GM12878 (cell line): Measurements from ENCODE around the gene PNPLA3. TPM values are rescaled to one million over a fixed set of nuclear protein-coding genes. Genes with fewer than 3 reads are reported as not detected.

Source experiments
- ATAC-seq: fragments of 200-7000 bp; cut with Tn5 transposase; 3 replicates; pipeline ENCODE4 v1.9.1; 2020; ENCODE audit warnings: mild to moderate bottlenecking, moderate library complexity
- BruUV-seq: library from RNA; stranded (reverse); fragments of 400-500 nt; replicated peaks from 2 replicates; lab custom pipeline; 2021; lab: Mats Ljungman, UMichigan
- CTCF ChIA-PET: fragments of 300-600 bp; sonication (Branson Sonifier 250); formaldehyde crosslinking; extraction: SDS; loops from one replicate; lab custom pipeline; 2021; ENCODE audit warnings: inconsistent platforms; lab: Yijun Ruan, JAX
- POLR2A ChIA-PET: fragments of 350-600 bp; formaldehyde crosslinking; extraction: SDS; loops from one replicate; lab custom pipeline; 2021; ENCODE audit warnings: inconsistent platforms; lab: Charles Lee
- RAD21 ChIA-PET: fragments of 300-600 bp; sonication (Branson Sonifier 250); formaldehyde crosslinking; loops from one replicate; lab custom pipeline; 2023; ENCODE audit warnings: antibody characterized with exemption; ENCODE audit not compliant: unreplicated experiment; lab: Charles Lee
- SMC1A ChIA-PET: fragments of 300-600 bp; sonication (Branson Sonifier 250); formaldehyde crosslinking; loops from one replicate; lab custom pipeline; 2023; ENCODE audit not compliant: unreplicated experiment, uncharacterized antibody; lab: Charles Lee
- DNase-seq: peaks from one replicate; pipeline ENCODE4 v3.0.0-alpha.2; 2011; ENCODE audit warnings: low read depth, low spot score
- FAIRE-seq: peaks from 3 replicates; lab custom pipeline; 2011; peaks lifted over from hg19 to GRCh38; lab: Jason Lieb, UNC
- H2AFZ ChIP-seq: 2 replicates; pipeline ENCODE4 v1.6.0; 2011; ENCODE audit warnings: low read depth, low read length, control low read depth; ENCODE audit not compliant: control insufficient read depth
- H3K27ac ChIP-seq: 2 replicates; pipeline ENCODE4 v1.5.1; 2011; ENCODE audit warnings: control low read depth; ENCODE audit not compliant: control insufficient read depth, insufficient read depth
- H3K27me3 ChIP-seq, 2 experiments: replicated peaks in 1 of 2; 2 replicates each; pipeline versions ENCODE4 v1.6.0 to v1.6.1; 2011; ENCODE audit warnings: low read length in 1 of 2; ENCODE audit not compliant: control insufficient read depth in 2 of 2, insufficient read depth in 2 of 2
- H3K36me3 ChIP-seq, 2 experiments: 2 replicates each; pipeline ENCODE4 v1.5.1; 2011; ENCODE audit warnings: low read length in 1 of 2; ENCODE audit not compliant: control insufficient read depth in 2 of 2, insufficient read depth in 2 of 2
- H3K4me1 ChIP-seq: 2 replicates; pipeline ENCODE4 v1.6.1; 2011; ENCODE audit warnings: mild to moderate bottlenecking, low read length, moderate library complexity, mixed read lengths; ENCODE audit not compliant: control insufficient read depth, insufficient read depth
- H3K4me2 ChIP-seq: 2 replicates; pipeline ENCODE4 v1.6.0; 2011; ENCODE audit warnings: control low read depth; ENCODE audit not compliant: control insufficient read depth, insufficient read depth
- H3K4me3 ChIP-seq: fragments of 200-600 bp; sonication (generic); 2 replicates; pipeline ENCODE4 v1.5.1; 2016
- H3K79me2 ChIP-seq: 2 replicates; pipeline ENCODE4 v1.6.0; 2011; ENCODE audit warnings: low read length; ENCODE audit not compliant: control insufficient read depth, insufficient read depth
- H3K9ac ChIP-seq: 2 replicates; pipeline ENCODE4 v1.8.0; 2011; ENCODE audit warnings: low read length, control low read depth, mixed read lengths; ENCODE audit not compliant: control insufficient read depth, insufficient read depth
- H3K9me3 ChIP-seq: replicated peaks from 3 replicates; pipeline ENCODE4 v1.5.1; 2011; ENCODE audit warnings: mild to moderate bottlenecking, low read length; ENCODE audit not compliant: control insufficient read depth, insufficient read depth
- H4K20me1 ChIP-seq: 2 replicates; pipeline ENCODE4 v1.6.0; 2011; ENCODE audit not compliant: control insufficient read depth, insufficient read depth
- ASH2L ChIP-seq: fragments of 300-600, 200-600 bp; sonication (generic); IDR thresholded peaks from 2 replicates; pipeline ENCODE4 v1.6.1; 2017; ENCODE audit warnings: low read depth, mild to moderate bottlenecking, borderline replicate concordance
- CHD1 ChIP-seq: IDR thresholded peaks from 2 replicates; pipeline ENCODE4 v1.6.1; 2012; ENCODE audit warnings: low read depth, low read length, improper control_type of control experiment
- CREB1 ChIP-seq: IDR thresholded peaks from 2 replicates; pipeline ENCODE4 v1.6.1; 2012; ENCODE audit warnings: low read depth, mild to moderate bottlenecking, inconsistent platforms
- FOS ChIP-seq: IDR thresholded peaks from 3 replicates; pipeline ENCODE4 v1.6.1; 2011; ENCODE audit warnings: borderline replicate concordance; ENCODE audit not compliant: insufficient read length; ENCODE audit errors: extremely low read depth
- NR2C1 ChIP-seq: fragments of 450-650 bp; IDR thresholded peaks from 2 replicates; pipeline ENCODE4 v1.6.1; 2017; ENCODE audit warnings: antibody characterized with exemption, mild to moderate bottlenecking, moderate library complexity
- RAD21 ChIP-seq: IDR thresholded peaks from 2 replicates; pipeline ENCODE4 v1.6.1; 2011; ENCODE audit warnings: mild to moderate bottlenecking, low read depth, low read length, moderate library complexity; ENCODE audit not compliant: insufficient read depth
- SP1 ChIP-seq: IDR thresholded peaks from one replicate; pipeline ENCODE4 v1.6.1; 2011; ENCODE audit warnings: low read depth, low read length
- TCF12 ChIP-seq: IDR thresholded peaks from 2 replicates; pipeline ENCODE4 v1.6.1; 2011; ENCODE audit warnings: low read depth, mild to moderate bottlenecking, low read length
- WGBS: methylation state at CpG from one replicate; pipeline ENCODE4 v1.1.6; 2016; ENCODE audit warnings: low lambda C conversion rate; ENCODE audit not compliant: insufficient replicate concordance, insufficient coverage; ENCODE audit errors: missing lambda C conversion rate; 5-methylcytosine and 5-hydroxymethylcytosine counted together
- in situ Hi-C: fragments of 300-500 bp; cut with MboI; formaldehyde crosslinking; loops from 9 replicates; pipeline ENCODE4 v1.14.3; 2018; ENCODE audit warnings: mixed read lengths
- intact Hi-C: fragments of 100-400 bp; cut with micrococcal nuclease; formaldehyde crosslinking; loops from one replicate; pipeline ENCODE4 v1.14.2; 2022; ENCODE audit not compliant: unreplicated experiment
- polyA plus RNA-seq, 11 experiments: library from polyadenylated mRNA; depleted of rRNA in 4 of 11; unstranded in 6 of 11; stranded (reverse) in 5 of 11; fragments of >200 nt; fragmentation: Nextera tagmentation in 4 of 11; fragmentation: Illumina TruSeq in 1 of 11; extraction: Ambion mirVana in 4 of 11; extraction: Trizol in 1 of 11; gene quantifications; 1 replicate in 1 of 11; 2 replicates in 10 of 11; pipeline versions ENCODE4 v1.2.1 to v1.2.3, GENCODE V29; 2011 to 2016; ENCODE audit warnings: inconsistent platforms in 2 of 11, missing spikeins in 2 of 11, low read depth in 1 of 11
- total RNA-seq, 4 experiments: library from RNA; depleted of rRNA in 3 of 4; stranded (reverse); fragments of >200 nt in 3 of 4; fragmentation: Illumina TruSeq in 1 of 4; extraction: Trizol in 1 of 4; gene quantifications; 2 replicates each; pipeline versions ENCODE4 v1.2.1 to v1.2.3, GENCODE V29; 2013 to 2021
- TF ChIP-seq, protein P1 (sequence below): IDR thresholded peaks from 2 replicates; pipeline ENCODE4 v1.6.1; 2011; ENCODE audit warnings: low read depth, mild to moderate bottlenecking, low read length, moderate library complexity, borderline replicate concordance; ENCODE audit errors: extremely low read depth
- TF ChIP-seq, protein P2 (sequence below): IDR thresholded peaks from 2 replicates; pipeline ENCODE4 v1.6.1; 2012; ENCODE audit warnings: low read depth, low read length, improper control_type of control experiment
- TF ChIP-seq, protein P3 (sequence below): fragments of 150-350 bp; IDR thresholded peaks from 2 replicates; pipeline ENCODE4 v1.6.1; 2014; ENCODE audit warnings: mild to moderate bottlenecking, low read depth, low read length

The PNPLA3 gene
- total and polyA plus RNA-seq, 10 of the 15 experiments (the other 5 are each of a cell fraction or from before 2014, with no cell fraction given), result 0.05 to 0.08 TPM; not detected in 8

DNA sequence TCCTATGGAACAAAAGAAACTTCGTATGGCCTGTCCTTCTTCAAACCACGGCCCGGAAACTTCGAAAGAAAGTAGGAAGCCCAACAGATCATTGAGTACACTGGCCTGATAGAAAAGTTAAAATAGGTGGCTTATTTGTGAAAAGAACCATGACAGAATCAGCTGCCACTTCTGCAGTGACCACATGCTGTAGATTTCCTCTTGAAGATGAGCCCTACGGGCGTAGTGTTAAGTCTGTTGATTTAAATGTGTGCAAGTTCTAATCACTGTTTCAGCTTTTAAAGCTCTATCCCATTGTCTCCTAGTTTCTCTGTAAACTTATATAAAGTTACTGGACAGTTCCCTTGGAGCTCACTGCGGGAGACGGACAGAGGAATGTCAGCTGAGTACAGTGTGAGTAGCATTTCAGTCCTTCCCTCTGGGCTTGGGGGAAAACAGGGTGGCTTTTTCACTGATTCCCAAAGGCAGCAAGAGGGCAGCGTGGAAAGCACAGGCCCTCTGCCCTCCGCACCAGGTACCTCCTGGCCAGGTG lies 49.4 kb downstream of the PNPLA3 start:
- DNase-seq (no peak), ATAC-seq (no peak), FAIRE-seq (no peak)
- H3K27me3 ChIP-seq, result no peaks in the 10 kb centered on the region
- ChIA-PET CTCF (interaction anchor here (0.9 kb wide), 1 partner anchor 21 kb away, joined by 7 read pairs; no protein-coding TSS in a partner anchor), POLR2A (interaction anchor here (1.1 kb wide), 1 partner anchor 23 kb away, joined by 3 read pairs; no protein-coding TSS in a partner anchor), RAD21 (no interaction called here), SMC1A (no interaction called here)
- no peaks in the 10 kb centered on the region for H3K79me2 ChIP-seq
- no peak overlapping the region for H3K27ac ChIP-seq
- H3K36me3 ChIP-seq, result peaks cover 23 to 36% of the 10 kb centered on the region in 2 experiments
- BruUV-seq, result TSS peak; percentile 18
- no peak overlapping the region for H3K9ac ChIP-seq
- 98% methylated on average over 10 of the region's 10 CpGs for WGBS
- no peak overlapping the region for H3K4me2 ChIP-seq
- no peak overlapping the region for H2AFZ ChIP-seq
- H3K9me3 ChIP-seq, result no peaks in the 10 kb centered on the region
- in situ Hi-C loops, result no loop called here
- H4K20me1 ChIP-seq, result no peaks in the 10 kb centered on the region
- no peaks in the 10 kb centered on the region for H3K4me1 ChIP-seq
- intact Hi-C loops, result no loop called here
- TF ChIP-seq RAD21 (no peak), NR2C1 (no peak), CREB1 (no peak), TCF12 (no peak), CHD1 (no peak), FOS (no peak), ASH2L (no peak), SP1 (no peak)
- TF ChIP-seq, protein P1, sequence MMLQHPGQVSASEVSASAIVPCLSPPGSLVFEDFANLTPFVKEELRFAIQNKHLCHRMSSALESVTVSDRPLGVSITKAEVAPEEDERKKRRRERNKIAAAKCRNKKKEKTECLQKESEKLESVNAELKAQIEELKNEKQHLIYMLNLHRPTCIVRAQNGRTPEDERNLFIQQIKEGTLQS, result no peak
- TF ChIP-seq, protein P2, sequence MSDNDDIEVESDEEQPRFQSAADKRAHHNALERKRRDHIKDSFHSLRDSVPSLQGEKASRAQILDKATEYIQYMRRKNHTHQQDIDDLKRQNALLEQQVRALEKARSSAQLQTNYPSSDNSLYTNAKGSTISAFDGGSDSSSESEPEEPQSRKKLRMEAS, result no peak
- TF ChIP-seq, protein P3, sequence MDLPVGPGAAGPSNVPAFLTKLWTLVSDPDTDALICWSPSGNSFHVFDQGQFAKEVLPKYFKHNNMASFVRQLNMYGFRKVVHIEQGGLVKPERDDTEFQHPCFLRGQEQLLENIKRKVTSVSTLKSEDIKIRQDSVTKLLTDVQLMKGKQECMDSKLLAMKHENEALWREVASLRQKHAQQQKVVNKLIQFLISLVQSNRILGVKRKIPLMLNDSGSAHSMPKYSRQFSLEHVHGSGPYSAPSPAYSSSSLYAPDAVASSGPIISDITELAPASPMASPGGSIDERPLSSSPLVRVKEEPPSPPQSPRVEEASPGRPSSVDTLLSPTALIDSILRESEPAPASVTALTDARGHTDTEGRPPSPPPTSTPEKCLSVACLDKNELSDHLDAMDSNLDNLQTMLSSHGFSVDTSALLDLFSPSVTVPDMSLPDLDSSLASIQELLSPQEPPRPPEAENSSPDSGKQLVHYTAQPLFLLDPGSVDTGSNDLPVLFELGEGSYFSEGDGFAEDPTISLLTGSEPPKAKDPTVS, result no peak
- no peak overlapping the region for H3K4me3 ChIP-seq
